Forelimb muscle (tissue), 1 donor: ENCODE data around the gene AFF4. TPM values are rescaled to one million over a fixed set of nuclear protein-coding genes. Genes with fewer than 3 reads are reported as not detected.
A peak's percentile ranks its signal among the peaks of the same experiment; 100 is the strongest.
"Not testable (repeated sequence)": the region's sequence is repeated elsewhere in the genome, so short reads cannot be mapped to it uniquely, and the experiment has no call there.

Source experiments
- DNase-seq: peaks from one replicate; pipeline ENCODE4 v3.0.0-alpha.2; 2013; ENCODE audit warnings: low read depth
- polyA plus RNA-seq: library from polyadenylated mRNA; unstranded; fragments of 120-200 nt; gene quantifications from one replicate; pipeline ENCODE4 v1.2.1, GENCODE V29; 2013; ENCODE audit not compliant: insufficient read length

Gene AFF4
- polyA plus RNA-seq, 1 donor = 42.2 TPM

- DNase-seq = no peak
These were observed 77.2 kb downstream of the AFF4 start for GRCh38 chr5:132886064-132886823.

GRCh38 chr5:132884548-132884947 is 78.9 kb downstream of the AFF4 start:
- DNase-seq = no peak

DNA sequence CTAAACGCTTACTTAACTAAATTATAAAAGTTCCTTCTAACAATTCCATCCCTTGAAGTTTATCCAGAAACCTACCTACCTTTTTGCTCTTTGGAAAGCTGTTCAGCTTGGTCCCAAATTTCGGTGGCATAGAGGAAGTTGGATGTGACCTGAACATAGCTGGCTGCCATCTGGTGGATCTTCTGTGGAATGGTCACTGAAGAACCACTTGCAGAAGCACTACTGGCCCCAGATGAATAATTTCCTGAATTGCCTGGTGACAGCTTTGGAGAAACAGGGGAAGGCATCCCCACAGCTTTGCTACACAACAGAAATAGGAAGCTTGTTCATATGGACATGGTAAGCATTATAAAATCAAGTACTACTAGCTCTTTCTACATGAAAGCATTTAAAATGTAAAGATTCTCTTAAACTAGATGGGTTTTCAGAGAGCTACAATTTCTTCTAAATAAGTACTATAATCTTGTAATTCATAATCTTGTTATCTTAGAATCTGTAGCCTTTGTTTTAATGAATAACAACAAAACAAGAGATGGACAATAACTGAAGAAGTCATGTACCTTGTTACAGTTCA is 80.1 kb downstream of the AFF4 start:
- peak; percentile 17 for DNase-seq

GRCh38 chr5:132877938-132878337 is 85.5 kb downstream of the AFF4 start:
- no peak for DNase-seq

GRCh38 chr5:132877466-132877865 is 86.0 kb downstream of the AFF4 start:
- no peak for DNase-seq

- DNase-seq = no peak
These were observed 87.2 kb downstream of the AFF4 start for GRCh38 chr5:132876020-132876759.

DNA sequence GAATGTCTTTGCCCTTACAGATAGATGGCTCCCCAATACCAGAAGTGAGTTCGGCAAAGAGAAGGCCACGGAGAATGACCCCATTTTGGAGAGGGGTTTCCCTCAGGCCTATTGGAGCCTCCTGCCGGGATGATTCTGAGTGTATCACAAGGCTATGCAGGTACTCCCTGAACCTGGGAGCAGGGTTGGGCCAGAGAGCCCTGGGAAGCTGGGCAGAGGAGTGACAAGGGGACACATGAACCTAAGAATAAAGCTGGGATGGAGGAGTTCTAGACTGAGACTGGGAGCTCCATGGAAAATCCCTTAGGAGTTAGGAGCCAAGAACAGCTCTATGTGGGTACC is 89.5 kb downstream of the AFF4 start:
- no peak for DNase-seq

DNA sequence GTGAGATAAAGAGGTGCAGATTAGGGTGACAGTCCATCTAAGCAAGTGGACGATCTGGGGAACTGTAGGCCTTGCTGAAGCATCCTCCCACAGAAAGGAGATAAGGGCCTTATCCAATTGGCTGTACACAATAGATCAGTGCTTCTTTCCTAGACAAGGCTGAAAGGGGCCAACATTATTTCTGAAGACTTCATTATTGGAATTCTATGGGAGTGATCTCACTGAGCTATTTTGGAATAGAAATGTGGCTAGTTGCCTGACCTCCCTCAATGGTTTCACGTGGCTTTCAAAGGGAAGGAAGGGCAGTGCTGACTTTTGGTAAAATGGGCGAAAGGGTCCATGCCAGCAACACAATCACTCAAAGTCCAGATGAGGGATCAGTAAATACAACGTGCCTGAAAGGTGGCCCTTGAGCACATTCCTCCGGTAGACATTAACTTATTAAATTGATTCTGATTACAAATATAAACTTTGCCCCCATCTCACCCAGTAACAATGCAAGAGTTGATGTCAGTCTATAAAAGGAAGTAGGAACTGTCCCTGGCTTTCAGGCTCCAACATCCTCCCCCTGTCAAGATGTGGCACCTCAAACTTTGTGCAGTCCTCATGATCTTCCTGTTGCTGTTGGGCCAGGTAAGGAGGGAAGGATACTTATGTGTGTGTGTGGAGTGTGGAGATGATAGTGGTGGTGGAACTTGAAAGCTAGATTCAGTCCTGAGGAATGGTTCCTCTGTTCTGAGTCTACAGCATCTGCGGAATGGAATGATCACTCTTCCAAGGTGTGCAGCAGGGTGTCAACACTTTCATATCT is 90.1 kb downstream of the AFF4 start, which contains the start of gene LEAP2:
LEAP2 (plus strand) TSS at position 550 of the 811 bp plus-strand sequence; CDS start at position 577, 27 bp downstream.
- no peak for DNase-seq

DNA sequence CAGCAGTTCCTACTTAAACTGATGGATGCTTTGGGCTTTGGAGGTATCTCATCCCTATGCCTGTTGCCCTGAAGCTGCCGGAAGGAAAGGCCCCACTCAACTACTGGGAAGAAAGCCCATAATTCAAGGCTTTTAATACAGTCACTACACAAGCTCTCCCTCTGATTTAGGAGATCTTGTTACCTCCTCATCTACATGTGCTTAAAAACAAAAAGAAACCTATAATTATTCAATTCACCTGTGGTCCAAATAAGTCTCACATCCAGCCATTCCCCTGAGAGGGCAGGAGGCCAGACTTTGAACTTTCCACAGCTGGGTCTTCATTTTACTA is 90.7 kb downstream of the AFF4 start:
- DNase-seq = no peak

DNA sequence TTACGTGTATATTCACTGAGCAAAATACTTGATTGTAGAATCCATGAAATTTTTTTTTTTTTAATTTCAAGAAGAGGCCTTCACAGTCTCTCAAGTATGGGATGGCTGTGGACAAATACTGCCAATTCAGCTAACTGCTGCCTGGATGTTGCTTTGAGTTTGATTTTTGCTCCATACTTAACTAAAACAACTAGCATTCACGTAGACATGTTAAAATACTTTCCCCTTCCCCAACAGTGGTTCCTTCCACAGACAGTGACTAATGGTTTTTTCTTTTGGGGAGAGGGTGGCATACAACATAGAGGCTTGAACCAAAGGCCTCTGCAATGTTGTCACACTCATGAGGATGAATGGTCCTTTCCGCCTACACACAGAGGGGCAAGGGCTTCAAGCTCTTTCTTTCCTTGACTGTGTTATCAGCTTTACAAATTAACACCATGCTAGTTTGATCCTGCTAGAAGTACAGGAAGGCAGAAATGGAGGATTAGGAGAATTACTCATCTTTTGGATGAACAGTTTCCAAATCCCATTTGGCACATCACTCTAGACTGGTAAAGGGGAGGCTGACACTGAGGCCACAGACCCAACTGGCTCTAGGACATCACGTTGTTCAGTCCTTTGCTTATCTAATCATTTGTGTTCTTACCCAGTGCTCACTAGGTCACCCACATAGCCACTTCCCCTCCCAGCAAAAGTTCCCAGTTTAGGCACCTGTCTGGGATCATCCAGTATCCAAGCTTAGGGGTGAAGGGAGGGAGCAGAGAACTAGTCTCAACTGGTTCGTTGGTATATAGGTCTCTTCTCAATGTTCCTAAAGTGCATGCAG is 91.8 kb downstream of the AFF4 start:
- no peak for DNase-seq

DNA sequence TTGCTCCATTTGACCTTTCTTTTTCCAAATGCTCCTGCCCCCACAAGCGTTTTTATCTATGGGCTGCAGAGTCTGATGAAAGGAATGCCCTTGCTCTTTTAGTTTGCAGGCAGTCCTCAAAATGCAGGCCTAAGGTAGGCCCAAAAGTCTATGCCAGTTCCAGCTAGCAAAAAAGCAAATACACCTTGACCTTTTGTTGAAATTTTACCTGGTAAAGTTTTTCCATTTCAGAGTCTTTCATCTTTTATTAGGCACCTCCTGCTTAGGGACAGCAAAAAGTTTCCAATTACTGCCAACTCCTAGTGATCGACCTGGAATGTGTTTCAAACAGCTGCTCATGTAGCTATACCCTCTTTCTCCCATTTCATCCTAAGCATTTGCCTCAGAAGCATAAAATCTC is 92.6 kb downstream of the AFF4 start:
- no peak for DNase-seq

DNA sequence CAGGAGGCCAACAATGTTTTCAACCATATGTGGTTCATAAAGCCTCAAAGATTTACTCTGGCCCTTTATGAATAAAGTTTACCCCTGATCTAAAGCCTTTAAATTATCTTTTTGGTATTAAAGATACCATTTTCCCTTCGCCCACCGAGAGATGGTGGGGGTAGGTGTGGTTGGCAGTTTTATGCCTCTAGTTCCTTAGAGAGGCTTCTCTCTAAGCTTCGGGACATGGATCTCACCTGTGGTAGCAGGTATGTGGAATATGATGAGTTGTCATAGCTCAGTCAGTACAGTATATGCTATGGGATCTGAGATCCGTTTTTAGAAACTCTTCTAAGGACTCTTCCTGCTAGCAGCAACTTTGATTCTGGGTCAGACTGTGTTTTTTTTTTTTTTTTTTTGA is 94.7 kb downstream of the AFF4 start:
- no peak for DNase-seq

GRCh38 chr5:132867046-132867451 is 96.4 kb downstream of the AFF4 start:
- no peak for DNase-seq

DNA sequence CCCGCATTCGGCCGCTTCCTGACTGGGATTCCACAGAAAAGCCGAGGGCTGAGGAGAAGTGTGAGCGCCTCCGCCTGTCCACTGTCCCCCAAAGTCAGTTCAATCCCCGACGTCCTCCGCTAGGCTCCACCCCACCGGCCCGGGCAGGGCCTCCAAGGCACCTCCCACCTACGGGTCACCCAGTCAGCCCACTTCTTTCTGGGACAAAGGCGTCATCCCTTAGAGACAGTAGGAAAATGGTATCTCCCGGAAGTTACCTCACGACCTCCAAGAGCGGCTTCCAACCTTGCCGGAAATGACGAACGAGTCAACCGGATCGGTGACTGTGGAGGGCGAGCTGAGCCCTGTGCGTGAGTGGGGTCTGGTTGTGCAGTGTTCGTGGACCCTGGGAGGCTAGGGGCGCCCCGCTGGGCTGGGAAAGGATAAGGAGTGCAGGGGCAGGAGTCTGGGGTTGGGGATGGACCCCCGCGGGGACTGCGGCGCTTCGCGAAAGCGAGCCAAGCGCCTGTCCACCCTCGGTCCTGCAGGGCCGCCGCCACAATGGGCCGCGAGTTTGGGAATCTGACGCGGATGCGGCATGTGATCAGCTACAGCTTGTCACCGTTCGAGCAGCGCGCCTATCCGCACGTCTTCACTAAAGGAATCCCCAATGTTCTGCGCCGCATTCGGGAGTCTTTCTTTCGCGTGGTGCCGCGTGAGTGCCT is 96.9 kb downstream of the AFF4 start, which contains the start of the genes GDF9 and UQCRQ:
GDF9 (minus strand) TSS at position 128 of the 704 bp plus-strand sequence. CDS start 1,936 bp downstream, outside the sequence.
UQCRQ (plus strand) TSS at position 301 of the 704 bp plus-strand sequence; CDS start at position 541, 240 bp downstream.
- peak; percentile 100 for DNase-seq

DNA sequence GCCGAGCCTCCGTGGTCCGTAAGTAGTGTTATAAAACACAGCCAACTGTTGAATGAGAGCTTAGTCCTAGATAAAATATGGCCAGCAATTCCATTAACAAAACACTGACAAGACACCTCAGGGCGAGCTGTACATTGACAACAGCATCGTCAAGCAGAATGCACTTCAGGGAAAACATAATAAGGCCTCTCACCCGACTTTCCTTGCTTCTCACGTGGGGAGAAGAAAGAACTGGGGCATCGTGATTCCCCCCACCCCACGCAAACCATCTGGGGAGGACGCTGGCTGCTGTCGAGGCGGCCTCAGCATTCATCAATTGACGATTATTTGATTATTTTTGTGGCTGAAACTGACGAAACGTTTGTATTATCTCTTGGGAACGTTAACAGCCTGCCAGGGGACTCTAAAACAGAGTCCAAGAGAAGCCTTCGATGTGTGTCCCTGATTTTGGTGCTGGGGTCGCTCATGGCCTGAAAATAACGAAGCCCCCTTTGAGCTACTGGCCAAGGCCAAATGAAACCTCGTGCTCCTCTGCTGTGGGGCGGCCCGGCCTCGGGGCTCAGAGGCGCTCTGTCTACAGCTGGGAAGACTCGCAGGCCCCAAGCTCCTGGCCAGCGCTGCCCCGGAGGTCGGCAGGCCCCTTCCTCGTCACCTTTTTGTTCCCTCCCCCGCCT is 97.6 kb downstream of the AFF4 start:
- DNase-seq = no peak

- no peak for DNase-seq
These were observed 102.7 kb downstream of the AFF4 start for GRCh38 chr5:132860742-132861141.

DNA sequence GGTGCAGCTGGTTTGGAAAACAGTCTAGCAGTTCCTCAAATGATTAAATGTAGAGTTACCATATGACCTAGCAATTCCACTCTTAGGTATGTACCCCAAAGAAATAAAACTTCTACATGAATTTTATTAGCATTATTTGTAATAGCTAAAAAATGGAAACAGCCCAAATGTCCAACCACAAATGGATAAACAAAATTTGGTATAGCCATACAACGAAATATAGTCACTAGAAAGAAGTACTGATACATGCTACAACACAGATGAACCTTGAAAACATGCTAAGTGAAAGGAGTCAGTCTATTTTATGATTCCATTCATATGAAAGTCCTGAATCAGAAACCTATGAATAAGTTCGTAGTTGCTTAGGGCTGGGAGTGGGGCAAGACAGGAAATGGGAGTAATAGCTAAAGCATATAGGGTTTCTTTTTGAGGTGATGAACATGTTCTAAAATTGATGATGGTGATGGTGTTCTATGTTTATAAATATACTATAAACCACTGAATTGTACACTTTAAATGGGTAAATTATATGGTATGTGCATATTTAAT is 103.5 kb downstream of the AFF4 start:
- DNase-seq = no peak

GRCh38 chr5:132856011-132856410 is 107.4 kb downstream of the AFF4 start:
- no peak for DNase-seq

DNA sequence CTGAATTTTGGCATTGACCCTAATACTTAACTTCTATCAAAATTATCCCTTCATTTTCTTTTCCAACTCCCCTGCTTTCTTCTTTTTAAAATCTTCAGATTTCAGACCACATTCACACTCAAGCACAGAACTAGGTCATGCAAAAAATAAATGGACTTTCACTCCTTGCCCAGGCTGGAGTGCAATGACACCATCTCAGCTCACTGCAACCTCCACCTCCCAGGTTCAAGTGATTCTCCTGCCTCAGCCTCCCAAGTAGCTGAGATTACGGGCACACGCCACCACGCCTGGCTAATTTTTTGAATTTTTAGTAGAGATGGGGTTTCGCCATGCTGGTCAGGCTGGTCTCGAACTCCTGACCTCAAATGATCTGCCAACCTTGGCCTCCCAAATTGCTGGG is 108.4 kb downstream of the AFF4 start:
- DNase-seq = not testable (repeated sequence)
